ENCODE measurements around the gene SHOX. TPM values are rescaled to one million over a fixed set of nuclear protein-coding genes. Genes with fewer than 3 reads are reported as not detected.
"Not testable (repeated sequence)": the region's sequence is repeated elsewhere in the genome, so short reads cannot be mapped to it uniquely, and the experiment has no call there.

SHOX gene
- total and polyA plus RNA-seq, 2 donors (not counting 1 experiment from before 2014, with no cell fraction given) = not detected

- DNase-seq (ENCODE audit: low read depth in 2 of 2) = peak in 1 of 2 donors; percentile 3
- H3K79me2 ChIP-seq (ENCODE audit: control insufficient read depth, insufficient read depth, low read length) = no peaks in the 10 kb centered on the region
- H3K4me2 ChIP-seq (ENCODE audit: extremely low read depth, insufficient read depth, low read length) = no peak overlapping the region
- H3K9me3 ChIP-seq (ENCODE audit: control insufficient read depth, insufficient read depth, low read depth, low read length) = no peaks in the 10 kb centered on the region
- H3K27me3 ChIP-seq (ENCODE audit: control insufficient read depth, insufficient read depth, low read length) = no peaks in the 10 kb centered on the region
- no peak overlapping the region for H3K4me3 ChIP-seq (replicated peaks in 1 of 4; ENCODE audit: control extremely low read depth in 1 of 4, insufficient read depth in 1 of 4, low read depth in 3 of 4, low read length in 4 of 4)
- no peak overlapping the region for H2AFZ ChIP-seq (ENCODE audit: low read length)
- no peaks in the 10 kb centered on the region for H3K4me1 ChIP-seq (ENCODE audit: control insufficient read depth, extremely low read depth, insufficient read depth, low read length)
- H3K9ac ChIP-seq (ENCODE audit: insufficient read depth, low read length) = no peak overlapping the region
- TF ChIP-seq EZH2 (IDR thresholded peaks at IDR 0.05; ENCODE audit: low read length, missing control alignments) (no peak), CTCF (conservative IDR thresholded peaks at IDR 0.05 in 1 of 2, IDR thresholded peaks at IDR 0.05 in 1 of 2; ENCODE audit: low read depth in 1 of 2, low read length in 2 of 2) (no peak)
- H4K20me1 ChIP-seq (ENCODE audit: control insufficient read depth, extremely low read depth, insufficient read depth, low read length) = no peaks in the 10 kb centered on the region
- H3K36me3 ChIP-seq (ENCODE audit: control insufficient read depth, insufficient read depth, low read length) = no peaks in the 10 kb centered on the region
- no peak overlapping the region for H3K27ac ChIP-seq (ENCODE audit: insufficient read depth, low read length)
These were observed 6.8 kb upstream of the SHOX start for GRCh38 chrX:623599-624315.

- no peaks in the 10 kb centered on the region for H3K4me1 ChIP-seq (ENCODE audit: control insufficient read depth, extremely low read depth, insufficient read depth, low read length)
These were observed 5.4 kb upstream of the SHOX start for GRCh38 chrX:625137-625691.

DNA sequence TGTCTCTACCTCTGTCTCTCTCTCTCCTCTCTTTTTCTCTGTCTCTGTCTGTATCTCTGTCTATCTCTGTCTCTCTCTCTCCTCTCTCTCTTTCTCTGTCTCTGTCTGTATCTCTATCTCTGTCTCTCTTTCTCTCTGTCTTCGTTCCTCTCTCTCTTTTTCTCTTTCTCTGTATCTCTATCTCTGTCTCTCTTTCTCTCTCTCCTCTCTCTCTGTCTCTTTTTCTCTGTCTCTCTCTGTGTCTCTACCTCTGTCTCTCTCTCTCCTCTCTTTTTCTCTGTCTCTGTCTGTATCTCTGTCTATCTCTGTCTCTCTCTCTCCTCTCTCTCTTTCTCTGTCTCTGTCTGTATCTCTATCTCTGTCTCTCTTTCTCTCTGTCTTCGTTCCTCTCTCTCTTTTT is 4.5 kb upstream of the SHOX start:
- not testable (repeated sequence) for H3K27ac ChIP-seq (ENCODE audit: insufficient read depth, low read length); H3K9ac ChIP-seq (ENCODE audit: insufficient read depth, low read length); H4K20me1 ChIP-seq (ENCODE audit: control insufficient read depth, extremely low read depth, insufficient read depth, low read length); H2AFZ ChIP-seq (ENCODE audit: low read length); H3K9me3 ChIP-seq (ENCODE audit: control insufficient read depth, insufficient read depth, low read depth, low read length); H3K27me3 ChIP-seq (ENCODE audit: control insufficient read depth, insufficient read depth, low read length); DNase-seq (ENCODE audit: low read depth in 2 of 2); H3K79me2 ChIP-seq (ENCODE audit: control insufficient read depth, insufficient read depth, low read length); H3K4me2 ChIP-seq (ENCODE audit: extremely low read depth, insufficient read depth, low read length); H3K36me3 ChIP-seq (ENCODE audit: control insufficient read depth, insufficient read depth, low read length); H3K4me3 ChIP-seq (replicated peaks in 1 of 4; ENCODE audit: control extremely low read depth in 1 of 4, insufficient read depth in 1 of 4, low read depth in 3 of 4, low read length in 4 of 4); H3K4me1 ChIP-seq (ENCODE audit: control insufficient read depth, extremely low read depth, insufficient read depth, low read length)

More at GRCh38 chrX:625137-625691, 5.4 kb upstream of the SHOX start:
- Histone ChIP-seq H3K4me3 (replicated peaks in 1 of 4; ENCODE audit: control extremely low read depth in 1 of 4, insufficient read depth in 1 of 4, low read depth in 3 of 4, low read length in 4 of 4) (no peak overlapping the region), H4K20me1 (ENCODE audit: control insufficient read depth, extremely low read depth, insufficient read depth, low read length) (no peaks in the 10 kb centered on the region), H3K9me3 (ENCODE audit: control insufficient read depth, insufficient read depth, low read depth, low read length) (no peaks in the 10 kb centered on the region), H3K79me2 (ENCODE audit: control insufficient read depth, insufficient read depth, low read length) (no peaks in the 10 kb centered on the region), H3K4me2 (ENCODE audit: extremely low read depth, insufficient read depth, low read length) (no peak overlapping the region), H3K27me3 (ENCODE audit: control insufficient read depth, insufficient read depth, low read length) (no peaks in the 10 kb centered on the region), H3K36me3 (ENCODE audit: control insufficient read depth, insufficient read depth, low read length) (no peaks in the 10 kb centered on the region), H2AFZ (ENCODE audit: low read length) (no peak overlapping the region), H3K27ac (ENCODE audit: insufficient read depth, low read length) (no peak overlapping the region), H3K9ac (ENCODE audit: insufficient read depth, low read length) (no peak overlapping the region)
- TF ChIP-seq EZH2 (IDR thresholded peaks at IDR 0.05; ENCODE audit: low read length, missing control alignments) (no peak), CTCF (conservative IDR thresholded peaks at IDR 0.05 in 1 of 2, IDR thresholded peaks at IDR 0.05 in 1 of 2; ENCODE audit: low read depth in 1 of 2, low read length in 2 of 2) (no peak)
- DNase-seq (ENCODE audit: low read depth in 2 of 2) = no peak

Data from fibroblast of lung (primary cell).